Panc1 (cell line): ENCODE measurements around the gene CYP27B1. TPM values are rescaled to one million over a fixed set of nuclear protein-coding genes. Genes with fewer than 3 reads are reported as not detected.

Experiments used
- ATAC-seq: fragments of 200-7000 bp; cut with Tn5 transposase; 2 replicates; pipeline ENCODE4 v1.9.1; 2020; ENCODE audit warnings: mild to moderate bottlenecking, moderate library complexity
- BruUV-seq: library from RNA; stranded (reverse); fragments of 400-500 nt; replicated peaks from 2 replicates; lab custom pipeline; 2021; lab: Mats Ljungman, UMichigan
- CTCF ChIA-PET: fragments of 300-600 bp; sonication (Branson Sonifier 250); formaldehyde crosslinking; loops from one replicate; lab custom pipeline; 2022; ENCODE audit warnings: antibody characterized with exemption; lab: Charles Lee
- POLR2A ChIA-PET: fragments of 300-600 bp; sonication (Branson Sonifier 250); formaldehyde crosslinking; loops from one replicate; lab custom pipeline; 2022; ENCODE audit warnings: antibody characterized with exemption; lab: Charles Lee
- DNase-seq: peaks from one replicate; pipeline ENCODE4 v3.0.0-alpha.2; 2010; ENCODE audit warnings: low read depth, low spot score
- H3K27ac ChIP-seq: 2 replicates; pipeline ENCODE4 v1.5.1; 2011; ENCODE audit warnings: mild to moderate bottlenecking, low read length, inconsistent platforms
- H3K27me3 ChIP-seq: fragments of 200-500 bp; sonication (Bioruptor generic); 2 replicates; pipeline ENCODE4 v1.6.0; 2014; ENCODE audit warnings: low read length, inconsistent platforms; ENCODE audit not compliant: control insufficient read depth, insufficient read depth
- H3K36me3 ChIP-seq: fragments of 200-500 bp; sonication (Bioruptor generic); 2 replicates; pipeline ENCODE4 v1.5.1; 2014; ENCODE audit warnings: inconsistent platforms, mild to moderate bottlenecking, low read length, moderate library complexity; ENCODE audit not compliant: control insufficient read depth, insufficient read depth
- H3K4me1 ChIP-seq: 2 replicates; pipeline ENCODE4 v1.5.1; 2011; ENCODE audit warnings: inconsistent platforms, mild to moderate bottlenecking, low read length, moderate library complexity; ENCODE audit not compliant: control insufficient read depth, insufficient read depth
- H3K4me3 ChIP-seq, 2 experiments: 2 replicates each; pipeline ENCODE4 v1.5.1; 2011 to 2012; ENCODE audit warnings: low read depth in 2 of 2, low read length in 2 of 2, mild to moderate bottlenecking in 2 of 2, inconsistent platforms in 1 of 2, moderate library complexity in 1 of 2
- H3K9me3 ChIP-seq: fragments of 200-500 bp; sonication (Bioruptor generic); 2 replicates; pipeline ENCODE4 v1.5.1; 2014; ENCODE audit warnings: low read depth, mild to moderate bottlenecking, inconsistent platforms, low read length, moderate library complexity; ENCODE audit not compliant: control insufficient read depth, insufficient read depth
- POLR2AphosphoS5 ChIP-seq: IDR thresholded peaks from 2 replicates; pipeline ENCODE4 v1.6.1; 2012; ENCODE audit warnings: mild to moderate bottlenecking, low read depth, low read length, moderate library complexity
- REST ChIP-seq, 2 experiments: IDR thresholded peaks; 2 replicates each; pipeline ENCODE4 v1.6.1; 2011 to 2012; ENCODE audit warnings: low read depth in 2 of 2, control low read depth in 1 of 2, low read length in 1 of 2, mild to moderate bottlenecking in 1 of 2, moderate library complexity in 1 of 2; ENCODE audit not compliant: insufficient read depth in 1 of 2
- SIN3A ChIP-seq: IDR thresholded peaks from 2 replicates; pipeline ENCODE4 v1.6.1; 2012; ENCODE audit warnings: low read depth, mild to moderate bottlenecking, low read length, moderate library complexity, borderline replicate concordance; ENCODE audit not compliant: insufficient read depth
- TCF7L2 ChIP-seq: IDR thresholded peaks from 2 replicates; pipeline ENCODE4 v1.6.1; 2011; ENCODE audit warnings: mild to moderate bottlenecking, low read depth, low read length, inconsistent platforms
- in situ Hi-C: cut with HindIII; loops from 2 replicates; pipeline ENCODE4 v1.10.0; 2016; ENCODE audit warnings: low sequenced_read_pairs, low pct_unique_long_range_greater_than_20kb
- intact Hi-C: fragments of 100-400 bp; cut with micrococcal nuclease; formaldehyde crosslinking; loops from one replicate; pipeline ENCODE4 v1.10.0; 2022; ENCODE audit not compliant: unreplicated experiment
- total RNA-seq: library from RNA; stranded (reverse); gene quantifications from one replicate; pipeline ENCODE4 v1.2.1, GENCODE V29; 2021; ENCODE audit not compliant: unreplicated experiment
- TF ChIP-seq, protein P1 (sequence below): fragments of 450-650 bp; IDR thresholded peaks from 2 replicates; pipeline ENCODE4 v1.5.1; 2017; ENCODE audit warnings: mild to moderate bottlenecking

The CYP27B1 gene
- total RNA-seq, 1 experiment from 2014 or later = 4.0 TPM

DNA sequence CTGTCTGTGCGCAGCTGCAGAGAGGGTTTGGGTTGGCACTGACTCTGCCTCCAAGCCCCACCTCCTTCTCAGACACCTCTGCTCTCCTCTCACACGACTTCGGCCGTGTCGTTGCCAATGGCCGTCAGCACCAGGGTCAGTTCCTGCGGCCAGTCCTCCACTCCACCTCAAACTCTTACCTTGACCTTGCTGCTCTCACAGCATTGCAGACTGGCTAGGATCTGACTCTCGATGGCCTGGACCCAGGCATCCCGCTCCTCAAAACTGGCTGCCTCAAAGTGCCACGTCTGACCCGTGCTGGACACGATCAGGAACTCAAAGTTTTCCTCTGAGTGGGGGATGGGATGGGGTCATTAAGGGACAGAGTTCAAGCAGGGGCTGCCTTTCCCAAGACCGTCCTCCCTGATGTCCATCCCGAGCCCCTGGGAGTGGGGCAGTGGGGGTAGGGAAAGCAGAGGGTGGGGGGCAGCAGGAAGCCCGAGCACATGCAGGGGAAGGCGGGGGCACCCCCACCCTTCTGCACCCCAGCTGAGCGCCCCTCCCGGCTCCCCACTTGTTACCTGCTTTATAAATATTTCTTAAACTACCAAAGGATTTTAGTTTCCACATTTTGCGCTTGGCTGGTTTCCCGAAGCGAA, 39.0 kb downstream of the CYP27B1 start:
- no peaks in the 10 kb centered on the region for H3K9me3 ChIP-seq
- no peak overlapping the region for H3K4me3 ChIP-seq
- ChIA-PET CTCF (no interaction called here), POLR2A (no interaction called here)
- in situ Hi-C loops (no loop called here), intact Hi-C loops (no loop called here)
- no peak for DNase-seq
- H3K36me3 ChIP-seq = no peaks in the 10 kb centered on the region
- ATAC-seq = no peak
- H3K27me3 ChIP-seq = no peaks in the 10 kb centered on the region
- peaks cover 4% of the 10 kb centered on the region; the same call in 1 of the 2 replicates for H3K4me1 ChIP-seq
- H3K27ac ChIP-seq = no peak overlapping the region
- BruUV-seq = TSS peak; percentile 76
- TF ChIP-seq POLR2AphosphoS5 = no peak
- TF ChIP-seq REST (IDR thresholded peaks at IDR 0.05; ENCODE audit: insufficient read depth in 1 of 2, low read depth in 2 of 2, low read length in 1 of 2) = peak; percentile 69 to 85

GRCh38 chr12:57726884-57727757, 39.8 kb downstream of the CYP27B1 start:
- no peaks in the 10 kb centered on the region for H3K36me3 ChIP-seq
- H3K27me3 ChIP-seq = no peaks in the 10 kb centered on the region
- CTCF ChIA-PET = interaction anchor here (0.9 to 2.0 kb wide), 4 partner anchors 8 to 101 kb away, joined by 4 to 12 read pairs (median 8); no protein-coding TSS in a partner anchor
- no peaks in the 10 kb centered on the region for H3K9me3 ChIP-seq
- intact Hi-C loops = no loop called here
- no TSS peak for BruUV-seq
- no peak for DNase-seq
- peaks cover 4% of the 10 kb centered on the region; the same call in 1 of the 2 replicates for H3K4me1 ChIP-seq
- H3K27ac ChIP-seq = peak overlapping the region; percentile 79
- peak; percentile 39 for ATAC-seq
- peak; percentile 75 to 92 for TF ChIP-seq REST (IDR thresholded peaks at IDR 0.05; ENCODE audit: insufficient read depth in 1 of 2, low read depth in 2 of 2, low read length in 1 of 2)
- no peak for TF ChIP-seq POLR2AphosphoS5
- no peak for TF ChIP-seq SIN3A
- TF ChIP-seq, protein P1, sequence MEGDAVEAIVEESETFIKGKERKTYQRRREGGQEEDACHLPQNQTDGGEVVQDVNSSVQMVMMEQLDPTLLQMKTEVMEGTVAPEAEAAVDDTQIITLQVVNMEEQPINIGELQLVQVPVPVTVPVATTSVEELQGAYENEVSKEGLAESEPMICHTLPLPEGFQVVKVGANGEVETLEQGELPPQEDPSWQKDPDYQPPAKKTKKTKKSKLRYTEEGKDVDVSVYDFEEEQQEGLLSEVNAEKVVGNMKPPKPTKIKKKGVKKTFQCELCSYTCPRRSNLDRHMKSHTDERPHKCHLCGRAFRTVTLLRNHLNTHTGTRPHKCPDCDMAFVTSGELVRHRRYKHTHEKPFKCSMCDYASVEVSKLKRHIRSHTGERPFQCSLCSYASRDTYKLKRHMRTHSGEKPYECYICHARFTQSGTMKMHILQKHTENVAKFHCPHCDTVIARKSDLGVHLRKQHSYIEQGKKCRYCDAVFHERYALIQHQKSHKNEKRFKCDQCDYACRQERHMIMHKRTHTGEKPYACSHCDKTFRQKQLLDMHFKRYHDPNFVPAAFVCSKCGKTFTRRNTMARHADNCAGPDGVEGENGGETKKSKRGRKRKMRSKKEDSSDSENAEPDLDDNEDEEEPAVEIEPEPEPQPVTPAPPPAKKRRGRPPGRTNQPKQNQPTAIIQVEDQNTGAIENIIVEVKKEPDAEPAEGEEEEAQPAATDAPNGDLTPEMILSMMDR = no peak
- no peak for TF ChIP-seq TCF7L2
- in situ Hi-C loops = no loop called here
- H3K4me3 ChIP-seq = peak overlapping the region; percentile 93
- POLR2A ChIA-PET = no interaction called here
